Stimulated activated CD8-positive, alpha-beta memory T cell treated with anti-CD3 and anti-CD28 coated beads, Interleukin-15, amount 100 ng/mL, for 1 hour (primary cell): ENCODE data around the gene ACSF3.

ENCODE experiments used
- DNase-seq: peaks from one replicate; pipeline ENCODE4 v3.0.0-alpha.2; 2020; ENCODE audit warnings: low read depth

Gene ACSF3

DNA sequence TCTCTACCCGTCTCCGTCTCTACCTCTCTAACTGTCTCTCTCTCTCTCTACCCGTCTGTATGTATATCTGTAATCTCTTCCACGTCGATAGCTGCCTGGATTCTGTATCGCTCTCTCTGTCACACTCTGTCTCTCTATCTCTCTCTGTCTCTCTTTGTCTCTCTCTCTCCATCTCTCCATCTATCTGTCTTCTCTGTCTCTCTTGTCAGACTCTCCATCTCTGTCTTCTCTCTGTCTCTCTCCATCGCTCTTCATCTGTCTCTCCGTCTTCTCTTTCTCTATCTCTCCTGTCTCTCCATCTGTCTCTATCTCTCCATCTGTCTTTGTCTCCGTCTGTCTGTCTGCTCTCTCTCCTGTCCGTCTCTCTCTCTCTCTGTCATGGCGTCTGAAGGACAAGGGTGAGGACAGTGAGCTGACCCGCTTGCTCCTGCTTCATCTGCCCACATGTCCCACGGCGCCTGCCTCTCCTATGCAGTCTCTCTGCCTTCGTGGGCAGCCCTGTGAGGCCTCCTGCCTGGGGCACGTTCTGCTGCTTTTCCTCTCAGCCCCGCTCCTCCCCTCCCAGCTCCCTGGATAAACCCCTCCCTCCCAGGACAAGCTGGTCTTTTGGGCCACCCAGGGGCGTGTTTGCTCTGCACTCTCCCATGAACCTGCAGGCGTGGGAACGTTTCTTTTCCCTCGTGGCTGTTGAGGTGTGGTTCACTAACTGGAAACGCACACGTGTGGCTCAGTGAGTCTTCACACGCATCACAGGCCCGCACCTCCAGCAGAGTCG lies 18.9 kb downstream of the ACSF3 start:
- DNase-seq: no peak

DNA sequence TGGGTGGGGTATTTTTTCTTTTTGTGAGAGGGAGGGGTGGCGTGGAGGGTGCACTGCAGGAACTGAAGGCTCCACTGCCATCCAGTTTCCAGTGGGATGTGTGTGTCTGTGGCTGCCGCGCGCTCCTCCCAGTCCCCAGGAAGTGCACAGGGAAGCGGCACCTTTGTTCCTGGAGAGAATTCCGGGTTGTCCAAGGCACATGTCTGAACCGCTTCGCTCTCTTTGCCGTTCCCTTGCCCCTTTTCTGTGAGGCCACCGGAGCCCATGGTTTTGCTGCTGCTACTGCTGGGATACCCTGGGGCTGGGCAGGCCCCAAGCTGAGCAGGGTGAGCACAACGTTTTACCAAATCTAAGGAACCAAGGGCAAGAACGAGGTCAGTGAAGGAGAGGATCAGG lies 19.5 kb downstream of the ACSF3 start:
- no peak for DNase-seq

DNA sequence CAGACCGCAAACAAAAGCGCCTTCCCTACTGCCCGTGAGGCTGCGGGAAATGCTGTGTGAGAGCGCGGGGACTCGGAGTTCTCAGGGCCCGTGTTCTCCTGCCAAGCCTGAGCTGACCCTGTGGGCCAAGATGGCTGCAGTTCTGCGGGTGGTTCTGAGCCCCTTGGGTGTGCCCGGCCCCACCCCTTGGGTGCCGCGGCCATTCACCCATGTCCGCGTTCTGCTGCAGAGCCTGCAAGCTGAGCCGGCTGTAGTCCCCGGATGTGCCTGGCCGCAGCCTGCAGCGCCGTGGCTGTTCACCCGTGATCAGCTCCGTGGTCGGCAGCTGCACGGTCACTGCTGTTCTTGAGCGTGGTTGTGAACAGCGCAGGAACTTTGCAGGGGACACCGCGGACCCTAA lies 20.0 kb downstream of the ACSF3 start:
- no peak for DNase-seq

DNA sequence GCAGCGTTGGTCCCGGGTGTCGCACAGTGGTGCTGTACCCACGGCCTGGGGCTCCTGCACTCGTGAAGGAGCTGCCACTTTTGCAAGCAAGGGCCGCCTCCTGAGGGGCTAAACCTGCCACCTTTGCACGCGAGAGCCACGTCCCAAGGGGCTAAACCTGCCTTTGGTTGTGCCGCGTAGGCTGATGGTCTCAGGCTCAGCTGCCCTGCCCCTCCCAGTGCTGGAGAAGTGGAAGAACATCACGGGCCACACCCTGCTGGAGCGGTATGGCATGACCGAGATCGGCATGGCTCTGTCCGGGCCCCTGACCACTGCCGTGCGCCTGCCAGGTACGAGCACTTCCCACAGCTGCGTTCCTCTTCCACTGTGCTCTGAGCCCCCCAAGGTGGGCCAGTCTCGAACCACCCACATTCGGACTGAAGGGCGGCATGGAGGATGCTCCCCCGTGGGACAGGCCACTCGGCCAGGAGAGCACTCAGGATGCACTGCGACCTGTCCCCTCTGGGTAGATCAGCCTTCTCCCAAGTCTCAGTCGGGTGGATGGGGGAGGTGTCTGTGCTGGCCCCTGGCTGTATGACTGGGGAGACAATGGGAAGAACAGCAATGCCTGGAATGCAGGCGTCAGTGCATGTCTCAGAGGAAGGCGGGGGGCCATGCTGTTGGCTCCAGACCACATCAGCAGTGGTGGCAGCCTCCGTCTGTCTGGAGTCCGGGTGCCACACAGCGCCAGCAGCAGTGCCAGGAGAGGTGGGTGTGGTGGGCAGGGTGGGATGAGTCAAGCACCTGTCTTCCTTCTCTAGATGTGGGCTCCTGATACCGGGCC lies 20.7 kb downstream of the ACSF3 start:
- DNase-seq: no peak

DNA sequence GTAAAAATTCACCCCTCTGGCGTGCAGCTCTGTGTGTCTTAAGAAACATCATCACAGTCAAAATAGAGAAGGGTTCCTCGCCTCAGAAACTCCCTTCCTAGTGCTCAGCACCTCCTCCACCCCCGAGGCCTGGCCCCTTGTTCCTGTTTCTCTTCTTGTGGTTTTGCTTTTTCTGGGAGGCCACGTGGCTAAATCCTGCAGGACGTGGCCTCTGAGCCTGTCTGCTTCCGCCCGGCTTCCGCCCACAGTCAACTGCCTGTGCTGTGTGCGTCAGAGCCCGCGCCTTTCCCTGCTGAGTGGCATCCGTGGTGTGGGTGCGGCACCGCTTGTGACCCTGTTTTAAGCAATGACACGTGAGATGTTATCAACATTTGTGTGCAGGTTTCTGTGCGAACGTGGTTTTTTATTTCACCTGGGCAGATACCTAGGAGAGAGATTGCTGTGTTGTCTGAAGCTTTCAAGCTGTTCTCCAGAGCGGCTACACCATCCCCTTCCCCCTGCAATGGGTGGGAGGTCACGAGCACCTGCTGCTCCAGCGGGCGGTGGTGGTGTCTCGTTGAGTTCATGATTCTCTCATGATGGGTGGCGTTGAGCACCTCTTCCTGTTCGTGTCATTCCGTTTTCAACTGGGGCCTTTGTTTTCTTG lies 21.7 kb downstream of the ACSF3 start:
- peak; percentile 65 for DNase-seq

DNA sequence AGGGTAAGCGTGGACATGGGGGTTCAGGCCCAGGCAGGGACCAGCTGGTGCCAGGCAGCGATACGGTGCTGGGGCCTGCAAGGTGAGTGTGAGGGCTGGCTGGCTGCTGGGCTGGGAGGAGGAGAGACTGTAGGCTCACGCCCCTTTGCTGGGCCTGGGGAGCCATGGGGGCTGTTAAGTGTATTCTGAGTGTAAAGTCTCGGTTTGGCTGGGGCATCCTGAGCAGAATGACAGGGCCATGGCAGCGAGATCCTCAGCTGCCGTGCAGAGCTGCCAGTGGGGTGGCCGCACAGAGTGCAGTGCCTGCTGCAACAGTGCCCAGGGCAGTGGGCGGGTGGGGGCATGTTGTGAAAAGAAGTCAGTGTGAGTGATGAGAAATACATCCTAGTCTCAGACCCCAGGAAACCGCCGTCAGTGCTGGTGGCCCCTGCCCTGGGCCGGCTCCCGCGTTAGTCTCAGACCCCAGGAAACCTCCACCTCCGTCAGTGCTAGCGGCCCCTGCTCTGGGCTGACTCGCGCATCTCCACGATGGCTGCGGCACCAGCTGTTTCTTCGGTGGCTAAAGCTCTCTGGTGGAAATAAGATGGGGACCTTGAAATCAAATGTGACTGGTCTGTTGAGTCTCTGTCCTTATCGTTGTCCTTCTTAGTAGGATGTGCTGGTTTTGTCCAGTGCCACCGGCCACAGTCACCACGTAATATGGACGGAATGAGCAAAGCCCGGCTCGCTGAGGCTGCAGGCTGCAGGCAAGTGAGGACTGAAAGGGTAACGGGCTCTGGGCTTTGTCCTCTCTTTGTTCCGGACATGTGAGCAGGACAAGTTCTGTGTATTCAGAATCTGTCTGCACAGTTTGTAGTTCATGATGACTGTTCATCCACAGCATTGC lies 22.9 kb downstream of the ACSF3 start:
- DNase-seq: no peak

DNA sequence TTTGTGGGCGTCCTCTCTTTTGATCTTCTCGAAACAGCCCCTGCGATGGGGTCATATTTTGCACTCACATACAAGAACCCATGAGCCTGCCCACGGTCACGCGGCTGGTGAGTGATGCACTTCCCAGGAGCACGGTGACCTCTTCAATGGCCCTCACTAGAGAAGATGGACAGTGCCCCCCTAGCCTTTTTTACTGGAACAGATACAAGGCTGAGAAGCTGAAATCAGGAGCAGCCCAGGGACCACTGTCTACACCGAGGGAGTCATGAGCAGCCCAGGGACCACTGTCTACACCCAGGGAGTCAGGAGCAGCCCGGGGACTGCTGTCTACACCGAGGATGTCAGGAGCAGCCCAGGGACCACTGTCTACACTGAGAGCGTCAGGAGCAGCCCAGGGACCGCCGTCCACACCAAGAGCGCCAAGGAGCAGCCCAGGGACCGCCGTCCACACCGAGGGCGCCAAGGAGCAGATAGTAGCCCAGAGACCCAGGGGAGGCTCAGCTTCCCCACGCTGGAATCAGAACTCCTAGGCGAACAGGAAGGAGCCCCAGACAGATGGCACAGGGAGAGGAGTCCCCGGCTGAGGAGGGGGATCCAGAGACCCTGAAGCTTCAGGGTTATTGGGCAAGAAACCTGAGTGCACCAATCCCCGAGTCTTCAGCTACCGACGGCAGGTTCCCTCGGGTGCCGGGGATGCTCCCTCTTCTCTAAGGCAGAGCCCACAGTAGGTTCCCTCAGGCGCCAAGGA lies 23.7 kb downstream of the ACSF3 start:
- DNase-seq: no peak

DNA sequence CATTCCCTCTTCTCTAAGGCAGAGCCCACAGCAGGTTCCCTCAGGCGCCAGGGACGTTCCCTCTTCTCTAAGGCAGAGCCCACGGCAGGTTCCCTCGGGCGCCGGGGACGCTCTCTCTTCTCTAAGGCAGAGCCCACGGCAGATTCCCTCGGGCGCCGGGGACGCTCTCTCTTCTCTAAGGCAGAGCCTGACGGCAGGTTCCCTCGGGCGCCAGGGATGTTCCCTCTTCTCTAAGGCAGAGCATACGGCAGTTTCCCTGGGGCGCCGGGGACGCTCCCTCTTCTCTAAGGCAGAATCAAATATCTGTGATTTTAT lies 24.3 kb downstream of the ACSF3 start:
- no peak for DNase-seq

DNA sequence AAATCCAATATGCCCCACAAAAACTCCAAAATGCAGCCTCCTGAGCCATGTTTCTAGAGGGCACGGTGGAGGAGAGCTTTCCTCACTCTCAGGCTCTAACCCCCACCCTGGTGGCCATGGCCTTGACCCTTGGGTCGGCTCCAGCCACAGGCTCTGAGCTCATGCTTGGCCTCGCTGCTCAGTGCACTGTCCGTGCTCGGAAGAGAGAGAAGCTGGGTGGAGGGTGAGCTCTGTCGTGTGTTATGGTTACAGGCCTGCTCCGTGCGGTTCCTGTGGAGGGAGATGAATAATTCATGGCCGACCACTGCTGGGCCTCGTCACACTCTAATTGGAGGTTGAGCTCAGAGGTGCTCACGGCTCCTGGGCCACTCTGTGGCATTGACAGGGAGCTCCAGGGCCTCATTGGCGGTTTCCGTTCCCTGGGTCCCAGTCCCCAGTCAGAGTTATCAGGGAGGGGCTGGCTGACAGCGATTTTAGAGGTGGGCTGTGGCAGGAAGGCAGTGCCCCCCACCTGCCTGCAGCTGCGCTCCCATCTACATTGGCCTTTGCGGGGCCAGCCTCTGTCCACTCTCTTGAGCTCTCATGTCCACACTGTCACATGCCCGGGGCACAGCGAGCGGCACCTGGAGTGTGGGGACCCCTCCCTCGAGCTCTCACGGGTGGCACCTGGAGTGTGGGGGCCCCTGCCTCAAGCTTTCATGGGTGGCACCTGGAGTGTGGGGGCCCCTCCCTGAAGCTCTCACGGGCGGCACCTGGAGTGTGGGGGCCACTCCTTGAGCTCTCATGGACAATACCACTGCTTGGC lies 24.9 kb downstream of the ACSF3 start:
- DNase-seq: no peak

DNA sequence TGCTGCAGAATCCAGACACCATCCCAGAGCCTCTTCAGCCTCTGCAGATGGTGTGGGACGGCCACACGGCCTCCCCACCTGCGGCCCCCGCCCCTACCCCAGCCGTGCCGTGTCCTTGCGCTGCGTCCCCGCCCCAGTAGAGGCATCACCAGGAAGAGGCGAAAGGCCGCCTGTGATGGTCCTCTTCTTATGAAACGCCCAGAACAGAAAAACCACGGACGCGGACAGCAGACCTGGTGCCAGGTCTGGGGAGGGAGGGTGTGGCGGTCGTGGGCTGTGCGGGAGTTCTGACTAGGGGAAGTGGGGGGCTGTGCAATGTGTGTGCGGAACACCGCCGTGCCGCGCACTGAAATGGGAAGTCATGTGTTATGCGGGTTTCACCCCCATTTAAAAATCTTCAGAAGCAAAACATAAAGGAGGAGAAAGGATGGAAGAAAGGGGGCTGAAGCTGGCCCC lies 25.5 kb downstream of the ACSF3 start:
- no peak for DNase-seq

DNA sequence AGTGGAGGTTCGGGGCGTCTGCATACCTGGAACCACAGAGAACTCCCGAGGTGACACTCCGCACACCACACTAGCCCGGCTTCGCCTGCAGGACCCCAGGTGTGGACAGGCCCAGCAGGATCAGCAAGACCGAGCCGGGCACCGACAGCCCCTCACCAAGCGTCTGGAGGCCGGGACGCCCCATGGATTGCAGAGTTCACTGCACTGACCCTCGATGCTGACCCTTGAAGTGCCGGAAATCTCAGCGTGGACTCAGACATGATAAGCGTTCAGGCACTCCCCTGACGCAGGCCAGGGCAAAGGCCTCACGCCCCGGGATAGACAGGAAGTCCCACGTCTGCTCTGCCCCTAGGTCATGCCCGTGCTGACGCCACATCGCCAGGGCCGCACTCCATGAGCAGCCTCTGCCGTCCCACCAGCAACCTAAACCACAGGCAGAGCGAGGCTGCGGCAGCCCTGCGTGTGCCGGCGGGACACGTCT lies 26.0 kb downstream of the ACSF3 start:
- DNase-seq: no peak

DNA sequence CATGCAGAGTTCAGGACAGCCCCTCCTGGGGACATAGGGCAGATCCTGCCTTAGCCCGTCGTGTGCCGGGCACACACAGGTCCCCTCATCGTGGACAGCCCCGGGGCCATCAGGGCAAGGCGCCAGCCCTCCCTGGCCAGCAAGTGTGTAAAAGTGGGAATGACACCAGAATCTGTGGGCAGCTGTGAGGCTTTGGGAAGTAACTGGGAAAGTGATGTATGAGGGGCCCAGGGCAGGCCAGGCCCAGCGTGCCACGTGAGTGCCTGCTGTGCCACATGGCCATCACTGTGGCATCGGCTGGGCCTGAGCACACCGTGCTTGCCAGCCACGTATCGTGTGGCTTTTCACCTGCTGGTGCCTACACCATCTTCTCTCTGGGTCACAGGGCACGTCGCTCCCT lies 26.6 kb downstream of the ACSF3 start:
- DNase-seq: no peak

DNA sequence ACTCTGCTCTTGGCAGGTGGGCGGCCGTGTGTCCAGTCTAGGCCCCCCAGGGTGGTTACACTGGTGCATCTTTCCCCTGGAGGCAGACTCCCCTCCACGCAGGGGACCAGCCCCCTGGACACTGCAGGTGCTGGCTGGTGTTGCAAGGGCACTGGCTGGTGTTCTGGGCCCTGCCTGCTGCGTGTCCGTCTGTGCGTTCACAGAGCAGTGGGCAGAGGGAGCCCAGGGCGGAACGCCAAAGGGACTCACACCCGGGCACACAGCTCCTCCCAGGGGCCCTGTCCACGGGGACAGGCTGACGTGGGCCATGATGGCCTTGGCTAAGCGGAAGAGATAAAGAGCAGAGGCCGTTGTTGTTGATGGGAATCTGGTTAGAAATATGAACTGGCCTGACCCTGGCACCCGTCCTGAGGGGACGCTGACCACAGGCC lies 27.3 kb downstream of the ACSF3 start:
- no peak for DNase-seq

DNA sequence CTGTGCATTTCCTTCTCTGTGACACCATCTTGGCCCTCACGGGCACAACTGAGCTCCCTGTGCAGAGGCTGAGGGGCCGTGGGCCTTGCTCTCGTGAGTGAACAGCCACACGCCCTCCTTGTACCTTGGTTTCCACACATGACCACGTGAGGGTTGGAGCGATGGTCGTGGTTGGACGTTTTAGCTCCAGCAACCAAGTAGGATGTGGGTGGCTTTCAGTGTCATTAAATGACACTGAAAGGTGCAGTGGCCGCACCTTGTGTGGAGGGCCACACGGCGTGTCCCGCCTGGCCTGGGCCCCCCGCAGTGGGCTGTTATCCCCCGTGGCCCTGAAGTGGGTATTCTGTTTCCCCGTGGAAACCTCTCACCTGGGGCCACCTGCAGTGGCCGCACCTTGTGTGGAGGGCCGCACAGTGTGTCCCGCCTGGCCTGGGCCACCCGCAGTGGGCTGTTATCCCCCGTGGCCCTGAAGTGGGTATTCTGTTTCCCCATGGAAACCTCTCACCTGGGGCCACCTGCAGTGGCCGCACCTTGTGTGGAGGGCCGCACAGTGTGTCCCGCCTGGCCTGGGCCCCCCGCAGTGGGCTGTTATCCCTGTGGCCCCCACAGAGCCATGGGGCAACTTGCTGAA lies 28.2 kb downstream of the ACSF3 start:
- no peak for DNase-seq

DNA sequence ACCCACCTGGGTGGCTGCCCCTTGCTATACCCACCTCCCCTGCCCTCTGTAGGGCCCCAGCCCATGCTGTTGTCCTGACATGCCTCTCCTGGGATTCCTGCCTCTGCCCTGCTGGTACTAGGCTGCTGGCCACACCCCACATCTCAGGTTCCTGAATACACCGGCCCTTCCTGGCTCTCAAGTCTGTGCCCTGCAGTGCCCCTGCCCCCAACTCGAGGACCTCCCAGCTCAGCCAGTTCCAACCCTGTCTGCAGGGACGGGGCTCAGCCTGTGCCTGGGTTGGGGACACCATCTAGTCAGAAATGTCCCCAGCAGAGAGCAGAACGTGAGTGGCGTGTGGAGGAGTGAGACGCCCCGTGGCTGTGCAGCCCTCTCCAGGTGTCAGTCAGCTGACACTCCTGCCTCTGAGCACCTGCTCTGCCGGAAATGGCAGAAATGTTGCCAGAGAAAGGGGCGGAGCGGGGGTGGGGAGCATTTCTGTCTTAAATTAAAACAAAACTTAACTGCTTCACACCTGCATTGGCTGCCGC lies 28.7 kb downstream of the ACSF3 start:
- peak; percentile 24 for DNase-seq

DNA sequence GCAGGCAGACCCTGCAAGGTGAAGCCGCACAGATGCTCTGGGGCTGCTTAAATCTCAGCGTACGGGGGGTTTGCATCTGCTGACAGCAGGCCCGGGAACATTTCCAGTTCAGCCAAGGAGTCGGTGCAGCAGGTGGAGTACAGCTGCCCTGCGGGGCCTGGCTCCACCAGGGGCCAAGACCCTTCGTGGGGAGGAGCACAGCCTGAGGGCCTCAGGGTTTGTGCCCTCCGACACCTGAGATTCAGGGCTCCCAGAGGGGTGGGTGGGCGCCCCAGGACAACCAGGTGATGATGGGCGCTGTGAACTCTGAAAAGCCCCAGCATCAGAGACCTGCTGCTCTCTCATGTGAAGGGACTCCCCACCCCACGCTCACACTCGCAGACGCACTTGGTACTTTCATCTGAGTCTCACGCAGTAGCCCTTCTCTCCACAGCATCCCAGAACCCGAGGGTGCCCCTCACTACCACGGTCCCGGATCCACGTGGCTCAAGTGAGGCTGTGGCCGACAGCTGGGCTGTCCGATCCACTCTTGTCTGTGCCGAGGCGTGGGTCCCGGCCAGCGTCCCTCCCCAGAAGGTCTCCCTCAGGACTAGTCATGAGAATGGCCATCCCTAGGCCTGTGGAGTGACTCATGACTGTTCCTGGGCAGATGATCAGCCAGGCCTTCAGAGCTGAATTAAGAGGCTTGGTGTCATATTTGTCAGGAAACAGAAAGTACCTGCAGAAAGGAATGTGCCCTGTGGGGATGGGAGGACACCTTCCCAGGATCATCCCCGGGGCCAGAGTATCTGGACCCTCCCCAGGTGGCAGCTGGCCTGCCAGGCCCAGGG lies 29.6 kb downstream of the ACSF3 start:
- no peak for DNase-seq

DNA sequence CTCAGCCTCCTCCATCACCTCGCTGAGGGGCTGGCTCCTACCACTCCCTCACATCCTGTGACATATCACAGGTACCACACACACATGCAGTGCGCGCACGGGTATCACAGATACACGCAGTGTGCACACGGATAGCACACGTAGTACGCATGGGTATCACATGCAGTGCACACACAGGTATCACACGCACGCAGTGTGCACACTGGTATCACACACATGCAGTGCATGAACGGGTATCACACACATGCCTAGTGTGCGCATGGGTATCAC lies 30.1 kb downstream of the ACSF3 start:
- DNase-seq: no peak

DNA sequence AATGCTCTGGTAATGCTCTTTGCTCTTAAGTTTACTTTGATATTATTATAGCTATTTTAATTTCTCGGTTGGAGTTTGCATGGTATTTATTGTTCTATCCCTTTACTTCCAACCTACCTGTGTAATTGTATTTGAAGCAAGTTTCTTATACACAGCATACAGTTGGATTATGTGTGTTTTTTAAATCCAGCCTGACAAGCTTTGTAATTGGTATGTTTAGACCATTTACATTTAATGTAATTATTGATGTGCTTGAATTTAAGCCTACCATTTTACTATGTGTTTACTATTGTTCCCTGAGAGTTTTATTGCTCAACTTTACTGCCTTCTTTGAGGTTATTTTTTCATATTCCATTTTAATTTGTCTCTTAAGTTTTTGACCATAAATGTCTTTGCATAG lies 35.7 kb downstream of the ACSF3 start:
- DNase-seq: no peak

DNA sequence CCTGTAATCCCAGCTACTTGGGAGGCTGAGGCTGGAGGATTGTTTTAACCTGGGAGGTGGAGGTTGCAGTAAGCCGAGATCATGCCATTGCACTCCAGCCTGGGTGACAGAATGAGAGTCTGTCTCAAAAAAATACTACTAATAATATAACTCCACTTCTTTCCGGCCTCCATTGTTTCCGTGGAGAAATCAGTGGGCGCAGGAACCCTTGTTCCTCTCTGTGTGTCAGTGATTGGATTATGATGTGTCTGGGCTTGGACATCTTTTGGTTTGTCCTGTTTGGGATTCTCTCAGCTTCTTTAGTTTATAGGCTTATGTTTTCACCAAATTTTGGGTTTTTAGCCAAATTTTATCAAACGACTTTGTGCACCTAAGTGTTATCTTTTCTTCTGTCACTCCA lies 36.8 kb downstream of the ACSF3 start:
- no peak for DNase-seq
